Measurements from ENCODE around the gene BCL7A. TPM values are rescaled to one million over a fixed set of nuclear protein-coding genes. Genes with fewer than 3 reads are reported as not detected.

Gene BCL7A
- total and polyA plus RNA-seq, 2 experiments from 2014 or later: 9.6 to 14.9 TPM

GRCh38 chr12:121989276-121990113 is 32.2 kb upstream of the BCL7A start:
- no peaks in the 10 kb centered on the region for H3K79me2 ChIP-seq
- no peak overlapping the region for H3K4me3 ChIP-seq
- WGBS (ENCODE audit: low lambda C conversion rate, missing lambda C conversion rate): 85% methylated on average over 13 of the region's 14 CpGs
- H3K27ac ChIP-seq: no peak overlapping the region
- DNase-seq (ENCODE audit: low spot score): no peak
- H3K36me3 ChIP-seq (replicated peaks; ENCODE audit: insufficient read depth, low read depth): no peaks in the 10 kb centered on the region
- H3K9me2 ChIP-seq (replicated peaks; ENCODE audit: insufficient read depth): no peaks in the 10 kb centered on the region
- no peak overlapping the region for H3K4me2 ChIP-seq
- H4K20me1 ChIP-seq (ENCODE audit: insufficient read depth, poor library complexity, severe bottlenecking): no peaks in the 10 kb centered on the region
- no peaks in the 10 kb centered on the region for H3K4me1 ChIP-seq (ENCODE audit: insufficient read depth)
- H3K27me3 ChIP-seq: no peaks in the 10 kb centered on the region
- TF ChIP-seq EZH2phosphoT487 (IDR thresholded peaks at IDR 0.05; ENCODE audit: low read depth, severe bottlenecking, unreplicated experiment) (no peak), EZH2 (IDR thresholded peaks at IDR 0.05; ENCODE audit: borderline replicate concordance) (no peak), CTCF (IDR thresholded peaks at IDR 0.05; ENCODE audit: poor library complexity) (no peak)
- H3K9me3 ChIP-seq (ENCODE audit: low read depth): no peaks in the 10 kb centered on the region
- no peak overlapping the region for H2AFZ ChIP-seq

GRCh38 chr12:121990114-121990647 is 31.5 kb upstream of the BCL7A start:
- Histone ChIP-seq H3K27ac (no peak overlapping the region), H3K27me3 (no peaks in the 10 kb centered on the region), H4K20me1 (ENCODE audit: insufficient read depth, poor library complexity, severe bottlenecking) (no peaks in the 10 kb centered on the region), H3K9me2 (replicated peaks; ENCODE audit: insufficient read depth) (no peaks in the 10 kb centered on the region), H3K4me3 (no peak overlapping the region), H3K4me2 (no peak overlapping the region), H3K79me2 (no peaks in the 10 kb centered on the region), H3K9me3 (ENCODE audit: low read depth) (no peaks in the 10 kb centered on the region), H2AFZ (no peak overlapping the region), H3K4me1 (ENCODE audit: insufficient read depth) (no peaks in the 10 kb centered on the region), H3K36me3 (replicated peaks; ENCODE audit: insufficient read depth, low read depth) (no peaks in the 10 kb centered on the region)
- TF ChIP-seq EZH2phosphoT487 (IDR thresholded peaks at IDR 0.05; ENCODE audit: low read depth, severe bottlenecking, unreplicated experiment) (no peak), CTCF (IDR thresholded peaks at IDR 0.05; ENCODE audit: poor library complexity) (no peak), EZH2 (IDR thresholded peaks at IDR 0.05; ENCODE audit: borderline replicate concordance) (no peak)
- WGBS (ENCODE audit: low lambda C conversion rate, missing lambda C conversion rate): 95% methylated on average over 6 of the region's 6 CpGs
- no peak for DNase-seq (ENCODE audit: low spot score)

GRCh38 chr12:121990692-121991603 is 30.7 kb upstream of the BCL7A start:
- WGBS (ENCODE audit: low lambda C conversion rate, missing lambda C conversion rate): 69% methylated on average over 10 of the region's 10 CpGs

More at GRCh38 chr12:121990692-121991603, 30.7 kb upstream of the BCL7A start:
- H3K4me1 ChIP-seq (ENCODE audit: insufficient read depth): no peaks in the 10 kb centered on the region
- H2AFZ ChIP-seq: no peak overlapping the region
- H3K27ac ChIP-seq: no peak overlapping the region
- TF ChIP-seq EZH2 (IDR thresholded peaks at IDR 0.05; ENCODE audit: borderline replicate concordance) (no peak), EZH2phosphoT487 (IDR thresholded peaks at IDR 0.05; ENCODE audit: low read depth, severe bottlenecking, unreplicated experiment) (no peak), CTCF (IDR thresholded peaks at IDR 0.05; ENCODE audit: poor library complexity) (no peak)
- H3K79me2 ChIP-seq: no peaks in the 10 kb centered on the region
- no peak for DNase-seq (ENCODE audit: low spot score)
- H3K4me3 ChIP-seq: no peak overlapping the region
- no peaks in the 10 kb centered on the region for H3K9me2 ChIP-seq (replicated peaks; ENCODE audit: insufficient read depth)
- H3K36me3 ChIP-seq (replicated peaks; ENCODE audit: insufficient read depth, low read depth): no peaks in the 10 kb centered on the region
- H4K20me1 ChIP-seq (ENCODE audit: insufficient read depth, poor library complexity, severe bottlenecking): no peaks in the 10 kb centered on the region
- no peaks in the 10 kb centered on the region for H3K9me3 ChIP-seq (ENCODE audit: low read depth)
- no peak overlapping the region for H3K4me2 ChIP-seq
- no peaks in the 10 kb centered on the region for H3K27me3 ChIP-seq

Data from hepatocyte (in vitro differentiated cells).